DOHH2 (cell line): ENCODE measurements around the gene C19orf33.

Experiments
- H3F3A ChIP-seq: fragments of 200-600 bp; sonication (generic), shearing (Covaris generic); 2 replicates; pipeline ENCODE4 v1.6.0; 2016; ENCODE audit warnings: antibody characterized with exemption, mild to moderate bottlenecking; ENCODE audit not compliant: control insufficient read depth, insufficient read depth
- H3K27ac ChIP-seq: fragments of 200-600 bp; sonication (generic); 2 replicates; pipeline ENCODE4 v1.5.1; 2014; ENCODE audit warnings: low read depth, mild to moderate bottlenecking, low read length, moderate library complexity
- H3K27me3 ChIP-seq: fragments of 200-600 bp; sonication (generic); 2 replicates; pipeline ENCODE4 v1.6.1; 2014; ENCODE audit warnings: mild to moderate bottlenecking, low read length, mixed read lengths; ENCODE audit not compliant: control insufficient read depth
- H3K36me3 ChIP-seq: fragments of 200-600 bp; sonication (generic); 2 replicates; pipeline ENCODE4 v1.6.1; 2014; ENCODE audit warnings: mild to moderate bottlenecking, low read length, moderate library complexity, mixed read lengths; ENCODE audit not compliant: control insufficient read depth
- H3K4me1 ChIP-seq: fragments of 200-600 bp; sonication (generic); 2 replicates; pipeline ENCODE4 v1.6.1; 2014; ENCODE audit warnings: mild to moderate bottlenecking, low read length, mixed read lengths; ENCODE audit not compliant: control insufficient read depth
- H3K4me2 ChIP-seq: fragments of 200-600 bp; sonication (generic); 2 replicates; pipeline ENCODE4 v1.6.0; 2014; ENCODE audit warnings: mild to moderate bottlenecking, low read length, moderate library complexity
- H3K4me3 ChIP-seq: fragments of 200-600 bp; sonication (generic); 2 replicates; pipeline ENCODE4 v1.5.1; 2014; ENCODE audit warnings: mild to moderate bottlenecking, low read length, mixed read lengths
- H3K79me2 ChIP-seq: fragments of 200-600 bp; sonication (generic); 2 replicates; pipeline ENCODE4 v1.6.1; 2014; ENCODE audit warnings: mild to moderate bottlenecking, low read length, mixed read lengths; ENCODE audit not compliant: control insufficient read depth
- H3K9me2 ChIP-seq: fragments of 200-600 bp; sonication (generic); replicated peaks from 2 replicates; pipeline ENCODE4 v1.6.1; 2014; ENCODE audit warnings: mild to moderate bottlenecking, low read length, mixed read lengths; ENCODE audit not compliant: control insufficient read depth
- H3K9me3 ChIP-seq: fragments of 200-600 bp; sonication (generic); 2 replicates; pipeline ENCODE4 v1.6.1; 2014; ENCODE audit warnings: antibody characterized with exemption, low read length, mixed read lengths; ENCODE audit not compliant: control insufficient read depth, insufficient read depth
- H4K20me1 ChIP-seq: fragments of 200-600 bp; sonication (generic); 2 replicates; pipeline ENCODE4 v1.6.0; 2014; ENCODE audit warnings: low read depth, mild to moderate bottlenecking, antibody characterized with exemption, low read length, moderate library complexity; ENCODE audit not compliant: control insufficient read depth, insufficient read depth
- CTCF ChIP-seq: fragments of 200-600 bp; sonication (generic); IDR thresholded peaks from one replicate; pipeline ENCODE4 v1.5.1; 2014; ENCODE audit warnings: antibody characterized with exemption, mild to moderate bottlenecking, low read depth, low read length; ENCODE audit not compliant: poor library complexity, severe bottlenecking
- EZH2phosphoT487 ChIP-seq: fragments of 200-600 bp; sonication (generic); IDR thresholded peaks from 2 replicates; pipeline ENCODE4 v1.6.1; 2017; ENCODE audit warnings: borderline replicate concordance, mild to moderate bottlenecking, antibody characterized with exemption, low read length, moderate library complexity, mixed read lengths

C19orf33 gene

DNA sequence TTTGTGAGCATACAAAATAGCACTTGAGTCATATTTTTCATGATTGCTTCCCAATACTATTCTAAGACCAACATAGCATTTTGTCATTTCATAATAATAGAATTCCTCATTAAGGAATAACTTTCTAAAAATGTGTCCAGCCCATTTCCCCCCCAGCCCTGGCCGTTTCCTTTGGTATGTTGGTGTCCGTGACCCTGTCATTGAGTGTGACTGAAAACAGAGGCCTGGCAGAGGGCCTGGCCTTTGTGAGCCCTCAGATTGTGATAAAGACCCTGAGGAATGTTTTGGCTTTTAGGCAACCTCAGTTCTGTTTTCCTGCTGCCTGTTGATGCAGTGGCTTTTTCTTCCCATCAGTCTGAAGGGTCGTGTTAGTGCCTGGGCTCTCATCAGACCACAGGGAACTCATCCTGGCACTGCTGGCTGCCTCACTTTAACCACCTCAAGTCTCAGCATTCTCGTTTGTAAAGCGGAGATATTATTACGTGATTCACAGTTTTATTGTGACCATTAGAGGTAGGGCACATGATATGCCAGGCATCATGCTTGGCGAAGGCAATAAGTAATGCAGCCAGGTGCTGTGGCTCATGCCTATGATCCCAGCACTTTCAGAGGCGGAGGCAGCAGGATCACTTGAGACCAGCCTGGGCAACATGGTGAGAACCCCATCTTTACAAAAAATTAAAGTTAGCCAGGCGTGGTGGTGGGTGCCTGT is 25.9 kb upstream of the C19orf33 start:
- Histone ChIP-seq H3K27me3 (no peaks in the 10 kb centered on the region), H3K9me2 (no peaks in the 10 kb centered on the region), H3K4me2 (no peak overlapping the region), H3K4me3 (no peak overlapping the region), H3K4me1 (0 out of 2 replicates have a peak, but pooled peaks cover 4% of the 10 kb centered on the region), H3K9me3 (no peaks in the 10 kb centered on the region), H3K36me3 (no peaks in the 10 kb centered on the region), H3K27ac (no peak overlapping the region), H3K79me2 (no peaks in the 10 kb centered on the region), H4K20me1 (no peaks in the 10 kb centered on the region), H3F3A (no peaks in the 10 kb centered on the region)
- no peak for TF ChIP-seq EZH2phosphoT487
- TF ChIP-seq CTCF: no peak

- Histone ChIP-seq H3K36me3 (no peaks in the 10 kb centered on the region), H3K9me3 (no peaks in the 10 kb centered on the region), H3K4me3 (no peak overlapping the region), H3K4me1 (0 out of 2 replicates have a peak, but pooled peaks cover 4% of the 10 kb centered on the region), H3K9me2 (no peaks in the 10 kb centered on the region), H3K27me3 (no peaks in the 10 kb centered on the region), H3F3A (no peaks in the 10 kb centered on the region), H4K20me1 (no peaks in the 10 kb centered on the region), H3K4me2 (no peak overlapping the region), H3K79me2 (no peaks in the 10 kb centered on the region), H3K27ac (no peak overlapping the region)
- TF ChIP-seq CTCF (no peak), EZH2phosphoT487 (no peak)
Observed at GRCh38 chr19:38278751-38279150, 25.3 kb upstream of the C19orf33 start.

DNA sequence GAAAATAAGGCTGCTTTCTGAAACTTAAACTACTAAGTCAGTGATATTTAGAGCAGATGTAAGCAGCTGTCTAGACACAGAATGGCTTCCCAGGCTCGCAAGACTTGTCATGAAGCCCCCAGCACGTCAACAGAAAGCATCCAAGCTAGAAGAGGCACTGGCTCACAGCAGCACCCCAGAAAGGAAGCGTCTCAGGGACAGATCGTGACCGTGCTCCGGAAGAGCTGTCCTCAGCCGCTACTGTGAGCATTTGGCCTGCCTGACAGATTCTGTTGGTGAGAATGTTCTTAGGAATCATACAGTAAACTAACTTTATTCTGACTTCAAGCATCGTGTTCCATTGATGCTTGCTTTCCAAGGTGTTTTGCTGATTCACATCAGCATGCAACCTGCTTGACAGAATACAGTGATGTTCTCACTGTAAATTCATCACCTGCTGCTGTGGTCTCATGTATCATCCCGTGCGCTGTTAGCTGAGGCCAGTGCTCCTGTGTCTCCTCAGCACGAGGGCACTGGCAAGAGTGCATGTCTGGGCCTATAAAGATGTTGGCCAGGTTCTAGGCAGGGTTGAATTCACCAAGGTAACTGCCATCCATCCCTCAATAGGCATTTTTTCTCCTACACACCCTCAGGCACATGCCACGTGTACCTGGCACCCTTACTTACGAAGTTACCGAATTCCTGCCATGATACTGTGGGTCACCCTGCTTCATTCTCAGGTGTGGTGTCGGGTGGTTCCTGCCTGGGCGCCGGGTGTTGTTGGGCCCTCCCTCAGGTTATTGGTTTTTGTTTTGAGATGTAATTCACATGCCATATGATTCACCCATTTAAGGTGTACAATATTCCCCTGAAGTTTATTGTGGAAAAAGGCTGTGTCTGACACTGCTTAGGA is 23.8 kb upstream of the C19orf33 start:
- H3K9me2 ChIP-seq: no peaks in the 10 kb centered on the region

More for the DNA sequence above, 23.8 kb upstream of the C19orf33 start:
- no peak overlapping the region for H3K4me3 ChIP-seq
- H3F3A ChIP-seq: no peaks in the 10 kb centered on the region
- no peaks in the 10 kb centered on the region for H3K79me2 ChIP-seq
- H3K9me3 ChIP-seq: no peaks in the 10 kb centered on the region
- H3K27me3 ChIP-seq: no peaks in the 10 kb centered on the region
- H3K4me1 ChIP-seq: peaks cover 15% of the 10 kb centered on the region
- no peak overlapping the region for H3K4me2 ChIP-seq
- H4K20me1 ChIP-seq: no peaks in the 10 kb centered on the region
- no peaks in the 10 kb centered on the region for H3K36me3 ChIP-seq
- TF ChIP-seq CTCF: no peak
- H3K27ac ChIP-seq: no peak overlapping the region
